Astrocyte of the cerebellum (primary cell): Measurements from ENCODE around the gene RNF32.

Experiments used
- DNase-seq: peaks from one replicate; pipeline ENCODE4 v3.0.0-alpha.2; 2011; ENCODE audit warnings: low read depth
- H3K4me3 ChIP-seq: 2 replicates; pipeline ENCODE4 v1.5.1; 2011; ENCODE audit warnings: mild to moderate bottlenecking, low read depth, low read length, moderate library complexity
- CTCF ChIP-seq: IDR thresholded peaks from 2 replicates; pipeline ENCODE4 v1.5.1; 2012; ENCODE audit warnings: low read length, low read depth, moderate library complexity, mild to moderate bottlenecking; ENCODE audit errors: missing control alignments
- in situ Hi-C: cut with HindIII; loops from 2 replicates; pipeline ENCODE4 v1.10.0; 2017; ENCODE audit warnings: low sequenced_read_pairs

The RNF32 gene

GRCh38 chr7:156703209-156703608, 62.6 kb downstream of the RNF32 start:
- DNase-seq, result no peak
- TF ChIP-seq CTCF, result no peak
- H3K4me3 ChIP-seq, result no peak overlapping the region
- in situ Hi-C loops, result no loop called here

- no peak overlapping the region for H3K4me3 ChIP-seq
- DNase-seq, result no peak
- no peak for TF ChIP-seq CTCF
- in situ Hi-C loops, result no loop called here
Observed at GRCh38 chr7:156703773-156704482, 63.4 kb downstream of the RNF32 start.

- no peak for TF ChIP-seq CTCF
- in situ Hi-C loops, result no loop called here
- DNase-seq, result no peak
Observed at GRCh38 chr7:156722043-156722826, 81.7 kb downstream of the RNF32 start.

GRCh38 chr7:156725073-156725472, 84.5 kb downstream of the RNF32 start:
- in situ Hi-C loops, result no loop called here
- peak; percentile 49 for DNase-seq
- TF ChIP-seq CTCF, result no peak
- H3K4me3 ChIP-seq, result no peak overlapping the region

More at GRCh38 chr7:156722043-156722826, 81.7 kb downstream of the RNF32 start:
- no peak overlapping the region for H3K4me3 ChIP-seq

- in situ Hi-C loops, result no loop called here
- DNase-seq, result no peak
- no peak for TF ChIP-seq CTCF
- H3K4me3 ChIP-seq, result no peak overlapping the region
Observed at GRCh38 chr7:156725936-156726335, 85.4 kb downstream of the RNF32 start.
